HG03378 (cell line): ENCODE results near the gene CKS2.

Experiments used
- ATAC-seq: cut with Tn5 transposase; IDR thresholded peaks from one replicate; pipeline ENCODE4 v1.9.1; 2021; ENCODE audit warnings: mild to moderate bottlenecking, moderate library complexity; ENCODE audit not compliant: unreplicated experiment

The CKS2 gene

GRCh38 chr9:89363921-89364665 is 53.1 kb downstream of the CKS2 start:
- no peak for ATAC-seq

GRCh38 chr9:89364666-89365531 is 53.9 kb downstream of the CKS2 start:
- ATAC-seq = no peak

GRCh38 chr9:89365532-89365912 is 54.5 kb downstream of the CKS2 start:
- ATAC-seq = no peak
